ENCODE results near the gene TNFSF8. TPM values are rescaled to one million over a fixed set of nuclear protein-coding genes. Genes with fewer than 3 reads are reported as not detected.
A peak's percentile ranks its signal among the peaks of the same experiment; 100 is the strongest.

TNFSF8 gene
- polyA plus RNA-seq, 5 donors: 4.8 to 20.3 (median 9.5) TPM

- DNase-seq: peak in 1 of 2 donors; percentile 35
Observed at GRCh38 chr9:114908104-114908622, 22.2 kb downstream of the TNFSF8 start.

GRCh38 chr9:114906922-114907571 is 23.3 kb downstream of the TNFSF8 start:
- no peak for DNase-seq

- no peak for DNase-seq
Observed at GRCh38 chr9:114905170-114905940, 25.0 kb downstream of the TNFSF8 start.

GRCh38 chr9:114902786-114903524 is 27.4 kb downstream of the TNFSF8 start:
- no peak for DNase-seq

- no peak for DNase-seq
Observed at GRCh38 chr9:114900942-114901802, 29.2 kb downstream of the TNFSF8 start.

GRCh38 chr9:114899995-114900394 is 30.4 kb downstream of the TNFSF8 start:
- DNase-seq: no peak

- no peak for DNase-seq
Observed at GRCh38 chr9:114899461-114899860, 30.9 kb downstream of the TNFSF8 start.

GRCh38 chr9:114898741-114899140 is 31.6 kb downstream of the TNFSF8 start:
- no peak for DNase-seq

GRCh38 chr9:114897196-114897595 is 33.2 kb downstream of the TNFSF8 start:
- DNase-seq: no peak

- no peak for DNase-seq
Observed at GRCh38 chr9:114896344-114896743, 34.0 kb downstream of the TNFSF8 start.

- no peak for DNase-seq
Observed at GRCh38 chr9:114895521-114895991, 34.8 kb downstream of the TNFSF8 start.

GRCh38 chr9:114894609-114895433 is 35.6 kb downstream of the TNFSF8 start:
- peak; percentile 59 to 73 for DNase-seq

- DNase-seq: no peak
Observed at GRCh38 chr9:114894206-114894605, 36.2 kb downstream of the TNFSF8 start.

GRCh38 chr9:114893221-114894010 is 37.0 kb downstream of the TNFSF8 start:
- no peak for DNase-seq

- DNase-seq: no peak
Observed at GRCh38 chr9:114889802-114890224, 40.6 kb downstream of the TNFSF8 start.

GRCh38 chr9:114888607-114889006 is 41.8 kb downstream of the TNFSF8 start:
- DNase-seq: no peak

- DNase-seq: no peak
Observed at GRCh38 chr9:114887963-114888362, 42.4 kb downstream of the TNFSF8 start.

- DNase-seq: peak; percentile 67 to 68
Observed at GRCh38 chr9:114884787-114885452, 45.5 kb downstream of the TNFSF8 start.

GRCh38 chr9:114883709-114884108 is 46.7 kb downstream of the TNFSF8 start:
- DNase-seq: no peak
